Fibroblast of lung (primary cell): ENCODE data around the gene FASLG.

Source experiments
- CTCF ChIP-seq, 2 donors: IDR thresholded peaks in 1 of 2; conservative IDR thresholded peaks in 1 of 2; 1 replicate in 1 of 2; 2 replicates in 1 of 2; pipeline ENCODE4 v1.5.1; 2011 to 2012; ENCODE audit warnings: low read length in 2 of 2, control low read depth in 1 of 2, inconsistent platforms in 1 of 2, low read depth in 1 of 2, mild to moderate bottlenecking in 1 of 2
- EZH2 ChIP-seq: IDR thresholded peaks from 2 replicates; pipeline ENCODE4 v1.5.1; 2012; ENCODE audit warnings: low read length, control low read depth, mild to moderate bottlenecking; ENCODE audit errors: missing control alignments

GRCh38 chr1:172627702-172628101 is 31.2 kb upstream of the FASLG start:
- TF ChIP-seq EZH2 (no peak), CTCF (conservative IDR thresholded peaks at IDR 0.05 in 1 of 2, IDR thresholded peaks at IDR 0.05 in 1 of 2; ENCODE audit: low read depth in 1 of 2, low read length in 2 of 2) (no peak)
